GM19023 (cell line): ENCODE results near the gene OR2K2.
"Not testable (repeated sequence)": the region's sequence is repeated elsewhere in the genome, so short reads cannot be mapped to it uniquely, and the experiment has no call there.

Experiments
- ATAC-seq: cut with Tn5 transposase; IDR thresholded peaks from one replicate; pipeline ENCODE4 v1.9.1; 2021; ENCODE audit warnings: mild to moderate bottlenecking, moderate library complexity; ENCODE audit not compliant: unreplicated experiment

OR2K2 gene

DNA sequence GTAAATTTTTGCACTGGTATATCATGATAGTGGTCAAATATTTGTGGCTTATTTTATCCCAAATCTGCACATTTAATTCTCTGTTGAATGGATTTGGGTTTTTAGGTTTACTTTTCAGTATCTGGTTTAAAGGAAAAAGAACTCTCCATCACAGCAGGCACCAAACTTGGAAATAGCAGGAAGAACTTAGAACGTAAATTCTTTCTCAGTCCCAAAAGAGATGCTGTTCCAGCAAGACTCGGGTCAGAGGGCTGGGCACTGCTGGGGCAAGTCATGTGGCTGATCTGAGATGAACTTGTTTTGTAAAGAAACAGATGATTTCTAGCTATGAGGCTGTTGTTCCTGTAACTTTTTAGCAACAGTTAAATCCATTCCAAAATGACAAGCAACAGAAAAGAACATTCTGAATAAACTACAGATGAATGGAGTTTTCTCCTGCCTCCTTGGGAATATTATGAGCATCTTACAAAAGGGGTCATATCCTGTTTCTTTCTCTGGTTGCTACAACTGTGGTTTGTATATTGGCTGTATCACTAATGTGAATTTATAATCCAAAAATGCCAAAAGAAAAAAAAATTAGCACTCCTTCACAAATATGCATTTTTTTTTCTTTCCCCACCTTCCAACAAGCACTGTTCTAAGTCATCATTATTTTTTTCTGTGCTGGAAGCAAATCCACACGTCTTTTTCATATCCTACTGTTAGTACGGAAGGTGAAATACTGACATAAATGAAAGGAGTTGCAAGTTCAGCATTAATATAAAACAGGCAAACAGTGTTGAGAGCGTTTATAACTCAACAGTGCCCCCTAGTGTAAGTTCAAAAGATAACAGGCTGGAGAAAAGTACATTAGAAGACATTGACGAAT, 31.1 kb downstream of the OR2K2 start:
- ATAC-seq = no peak

DNA sequence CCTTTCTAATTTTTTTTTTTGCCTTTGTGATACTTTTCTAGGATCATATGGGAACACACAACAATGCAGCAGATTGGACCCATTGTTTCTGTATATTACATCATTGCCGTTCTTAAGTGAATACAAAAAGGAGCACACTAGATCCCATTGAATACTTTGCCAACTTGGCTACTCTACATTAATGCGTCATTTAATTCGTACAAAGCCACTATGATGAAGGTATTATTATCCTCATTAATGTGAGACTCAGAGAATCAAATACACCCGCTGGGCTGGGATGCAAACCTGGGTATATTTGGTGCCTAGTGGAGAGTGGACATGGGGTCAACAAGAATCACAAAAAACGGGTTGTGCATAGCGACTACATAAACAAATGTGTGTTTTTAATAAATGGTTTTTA, 31.9 kb downstream of the OR2K2 start:
- no peak for ATAC-seq

DNA sequence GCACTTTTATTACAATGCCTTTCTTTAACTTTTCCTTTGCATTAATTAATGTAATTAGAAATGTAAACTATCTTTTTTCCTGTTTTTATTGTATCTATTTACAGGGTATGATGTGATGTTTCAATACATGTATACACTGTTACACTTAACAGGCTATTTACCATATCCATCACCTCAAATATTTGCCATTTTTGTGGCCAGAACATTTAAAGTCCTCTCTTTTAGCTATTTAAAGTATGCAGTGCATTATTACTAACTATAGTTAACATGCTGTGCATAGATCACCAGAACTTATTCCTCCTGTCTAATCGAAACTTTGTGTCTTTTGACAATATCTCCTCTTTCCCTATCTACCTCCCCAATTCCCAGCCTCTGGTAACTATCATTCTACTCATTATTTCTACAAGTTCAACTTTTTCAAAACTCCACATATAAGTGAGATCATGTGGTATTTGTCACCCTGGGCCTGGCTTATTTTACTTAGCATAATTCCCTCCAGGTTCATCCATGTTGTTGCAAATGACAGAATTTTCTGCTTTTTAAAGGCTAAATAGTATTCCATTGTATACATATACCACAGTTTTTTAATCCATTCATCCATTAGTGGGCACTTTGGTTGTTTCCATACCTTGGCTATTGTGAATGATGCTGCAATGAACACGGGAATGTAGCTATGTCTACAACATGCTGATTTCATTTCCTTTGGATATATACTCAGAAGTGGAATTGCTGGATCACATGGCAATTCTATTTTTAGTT, 32.8 kb downstream of the OR2K2 start:
- ATAC-seq = no peak

DNA sequence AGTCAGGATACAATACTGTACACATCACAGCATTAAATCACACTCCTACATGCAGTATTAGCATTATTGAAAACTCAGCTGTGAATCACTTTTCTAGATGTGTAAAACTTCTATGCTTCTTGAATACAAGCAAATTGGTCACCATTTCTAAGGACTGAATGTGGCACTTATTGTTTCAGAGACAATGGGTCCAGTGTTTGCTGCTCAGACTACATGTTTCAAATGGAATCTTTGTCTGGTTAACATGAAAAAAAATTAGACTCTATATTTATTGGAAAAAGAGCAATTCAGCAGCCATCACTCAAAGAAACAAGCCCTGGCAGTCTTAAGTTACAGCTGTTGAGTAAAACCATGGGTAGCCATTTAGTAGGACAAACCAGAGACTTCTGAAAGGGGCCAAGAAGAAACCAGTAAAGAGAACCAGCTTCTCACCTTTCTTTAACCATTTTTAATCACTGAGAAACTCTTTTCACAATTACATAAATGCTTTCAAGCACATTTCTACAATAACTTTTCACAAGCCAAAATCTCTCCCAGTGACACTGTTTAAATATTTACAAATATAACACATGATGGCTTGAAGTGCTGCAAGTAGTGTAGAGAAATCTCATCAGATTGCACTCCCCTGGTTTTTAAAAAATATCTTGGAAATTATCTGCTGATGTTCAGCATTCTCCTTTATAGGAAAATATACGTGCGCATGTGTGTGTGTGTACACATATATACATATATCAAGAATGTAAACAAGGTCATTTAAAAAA, 35.2 kb downstream of the OR2K2 start:
- no peak for ATAC-seq

DNA sequence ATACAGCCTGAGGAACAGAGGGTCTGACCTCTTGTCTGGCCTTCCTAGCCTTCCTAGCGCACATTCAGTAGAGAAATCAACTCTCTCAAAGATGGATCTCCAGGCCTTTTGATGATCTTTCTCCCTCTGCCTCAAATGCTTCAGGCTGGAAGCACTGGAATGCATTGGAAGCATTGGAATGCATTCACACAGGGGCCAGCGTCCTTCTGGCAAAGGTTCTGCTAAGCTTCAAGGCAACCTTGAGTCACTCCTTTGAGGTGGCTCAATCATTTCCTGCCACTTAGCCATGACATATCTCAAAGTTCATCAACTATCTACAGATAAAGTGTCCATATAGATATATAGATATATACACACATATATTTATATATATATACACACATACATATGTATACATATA, 42.9 kb downstream of the OR2K2 start:
- ATAC-seq = no peak

DNA sequence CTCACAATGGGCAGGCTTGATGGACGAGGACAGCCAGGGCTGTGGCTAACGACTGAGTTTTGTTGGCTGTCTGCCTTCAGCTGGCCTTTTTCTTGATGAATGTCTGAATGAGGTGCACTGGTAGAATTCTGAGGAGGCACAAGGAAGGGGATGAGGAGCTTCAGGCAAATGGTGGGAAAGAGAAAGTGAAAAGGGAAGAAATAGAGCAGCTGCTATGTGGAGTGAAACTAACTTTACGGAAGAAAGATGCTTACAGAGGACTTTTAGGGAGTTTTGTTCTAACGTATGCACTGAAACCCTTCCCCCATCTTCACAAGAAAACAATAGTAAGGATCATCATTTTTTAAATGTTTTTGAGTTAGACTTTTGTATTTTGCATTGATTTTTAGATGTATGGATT, 45.3 kb downstream of the OR2K2 start:
- no peak for ATAC-seq

- no peak for ATAC-seq
Observed at GRCh38 chr9:111282845-111283244, 47.2 kb downstream of the OR2K2 start.

DNA sequence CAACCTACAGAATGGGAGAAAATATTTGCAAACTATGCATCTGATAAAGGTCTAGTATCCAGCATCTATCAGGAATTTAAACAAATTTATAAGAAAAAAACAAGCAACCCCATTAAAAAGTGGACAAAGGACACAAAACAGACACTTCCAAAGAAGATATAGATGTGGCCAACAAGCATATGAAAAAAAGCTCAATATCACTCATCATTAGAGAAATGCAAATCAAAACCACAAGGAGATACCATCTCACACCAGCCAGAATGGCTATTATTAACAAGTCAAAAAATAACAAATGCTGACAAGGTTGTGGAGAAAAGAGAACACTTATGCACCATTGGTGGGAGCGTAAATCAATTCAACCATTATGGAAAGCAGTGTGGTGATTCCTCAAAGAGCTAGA, 49.2 kb downstream of the OR2K2 start:
- not testable (repeated sequence) for ATAC-seq
